ENCODE data around the gene PRR27.

The PRR27 gene

GRCh38 chr4:70182517-70183167, 28.6 kb downstream of the PRR27 start:
- TF ChIP-seq ZFX (IDR thresholded peaks at IDR 0.05; ENCODE audit: borderline replicate concordance) = no peak
- no peak for TF ChIP-seq CTCF (IDR thresholded peaks at IDR 0.05)
- no peak overlapping the region for H3K27ac ChIP-seq

- H3K27ac ChIP-seq = no peak overlapping the region
- TF ChIP-seq CTCF (IDR thresholded peaks at IDR 0.05) (peak; percentile 92), ZFX (IDR thresholded peaks at IDR 0.05; ENCODE audit: borderline replicate concordance) (no peak)
Measured at GRCh38 chr4:70183168-70183939, 29.3 kb downstream of the PRR27 start.

- H3K27ac ChIP-seq = no peak overlapping the region
- TF ChIP-seq CTCF (IDR thresholded peaks at IDR 0.05) (peak; percentile 71), ZFX (IDR thresholded peaks at IDR 0.05; ENCODE audit: borderline replicate concordance) (no peak)
Measured at GRCh38 chr4:70183940-70184246, 29.9 kb downstream of the PRR27 start.

GRCh38 chr4:70187216-70187615, 33.2 kb downstream of the PRR27 start:
- TF ChIP-seq ZFX (IDR thresholded peaks at IDR 0.05; ENCODE audit: borderline replicate concordance) (no peak), CTCF (IDR thresholded peaks at IDR 0.05) (no peak)

GRCh38 chr4:70190579-70190978, 36.5 kb downstream of the PRR27 start:
- H3K27ac ChIP-seq = no peak overlapping the region
- TF ChIP-seq ZFX (IDR thresholded peaks at IDR 0.05; ENCODE audit: borderline replicate concordance) (no peak), CTCF (IDR thresholded peaks at IDR 0.05) (no peak)

More at GRCh38 chr4:70187216-70187615, 33.2 kb downstream of the PRR27 start:
- H3K27ac ChIP-seq = no peak overlapping the region

- no peak overlapping the region for H3K27ac ChIP-seq
- no peak for TF ChIP-seq ZFX (IDR thresholded peaks at IDR 0.05; ENCODE audit: borderline replicate concordance)
- TF ChIP-seq CTCF (IDR thresholded peaks at IDR 0.05) = no peak
Measured at GRCh38 chr4:70191647-70192046, 37.6 kb downstream of the PRR27 start.

GRCh38 chr4:70192895-70193294, 38.9 kb downstream of the PRR27 start:
- TF ChIP-seq CTCF (IDR thresholded peaks at IDR 0.05) (no peak), ZFX (IDR thresholded peaks at IDR 0.05; ENCODE audit: borderline replicate concordance) (no peak)
- no peak overlapping the region for H3K27ac ChIP-seq
